Measurements from ENCODE around the gene VAMP3.

GRCh38 chr1:7813677-7814373 is 42.7 kb downstream of the VAMP3 start:
- no peak for TF ChIP-seq CTCF (optimal IDR thresholded peaks at IDR 0.05 in 1 of 3, IDR thresholded peaks at IDR 0.05 in 1 of 3, conservative IDR thresholded peaks at IDR 0.05 in 1 of 3; ENCODE audit: extremely low read depth in 1 of 3, insufficient read depth in 2 of 3, low read length in 3 of 3)
- no peak for TF ChIP-seq EZH2 (IDR thresholded peaks at IDR 0.05; ENCODE audit: low read length)
